GM12801 (cell line): ENCODE data around the gene AKT3.

Experiments
- CTCF ChIP-seq: IDR thresholded peaks from one replicate; pipeline ENCODE4 v1.5.1; 2011; ENCODE audit warnings: control low read depth; ENCODE audit not compliant: insufficient read length; ENCODE audit errors: extremely low read depth

Gene AKT3

GRCh38 chr1:243686159-243686558 is 163.9 kb downstream of the AKT3 start:
- no peak for TF ChIP-seq CTCF

GRCh38 chr1:243680860-243681259 is 169.2 kb downstream of the AKT3 start:
- no peak for TF ChIP-seq CTCF

DNA sequence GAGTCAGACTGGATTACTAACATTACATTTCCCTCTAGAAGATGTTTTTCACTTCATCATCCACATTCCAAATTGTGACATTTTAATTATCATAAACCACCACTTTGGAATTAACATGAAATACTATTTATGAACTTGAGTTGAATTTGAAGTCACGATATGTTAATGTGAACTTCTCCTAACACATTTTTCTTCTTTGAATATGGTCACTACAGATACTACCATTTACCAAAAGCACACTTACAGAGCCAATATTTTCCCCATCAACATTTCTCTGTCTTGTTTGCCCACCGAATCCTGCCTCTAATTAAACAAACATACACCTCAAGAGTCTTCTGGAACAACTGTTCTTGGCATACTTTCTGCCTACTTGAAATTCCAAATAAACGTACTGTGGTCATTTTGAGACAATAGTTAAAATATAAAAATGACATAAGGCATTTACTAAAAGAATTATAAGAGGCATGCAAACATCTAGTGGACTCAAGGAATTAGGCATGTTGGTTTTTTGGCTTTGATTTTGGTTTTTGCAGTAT is 177.4 kb downstream of the AKT3 start:
- no peak for TF ChIP-seq CTCF

GRCh38 chr1:243667591-243667990 is 182.5 kb downstream of the AKT3 start:
- TF ChIP-seq CTCF: no peak

- TF ChIP-seq CTCF: no peak
Observed at GRCh38 chr1:243667133-243667532, 182.9 kb downstream of the AKT3 start.

DNA sequence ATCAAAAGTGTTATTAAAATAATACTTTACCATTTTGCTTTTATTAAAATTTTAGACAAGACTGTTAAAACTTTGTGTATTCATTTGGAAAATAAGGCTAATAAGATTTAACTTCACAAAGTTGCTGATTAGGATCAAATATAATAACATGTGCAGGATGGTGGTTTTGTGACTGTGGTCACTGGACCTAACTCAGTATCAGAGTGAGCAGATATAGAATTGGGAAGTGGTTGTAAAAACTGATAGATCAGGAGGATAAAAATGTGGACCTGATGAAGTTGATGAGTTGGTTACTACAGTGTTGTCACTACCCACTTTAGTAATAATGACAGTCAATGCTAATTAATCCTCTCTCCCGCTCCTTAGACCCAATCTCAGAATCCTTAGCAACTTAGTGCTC is 186.4 kb downstream of the AKT3 start:
- TF ChIP-seq CTCF: no peak

- no peak for TF ChIP-seq CTCF
Observed at GRCh38 chr1:243658594-243659105, 191.4 kb downstream of the AKT3 start.
